ENCODE measurements around the gene BCR.

DNA sequence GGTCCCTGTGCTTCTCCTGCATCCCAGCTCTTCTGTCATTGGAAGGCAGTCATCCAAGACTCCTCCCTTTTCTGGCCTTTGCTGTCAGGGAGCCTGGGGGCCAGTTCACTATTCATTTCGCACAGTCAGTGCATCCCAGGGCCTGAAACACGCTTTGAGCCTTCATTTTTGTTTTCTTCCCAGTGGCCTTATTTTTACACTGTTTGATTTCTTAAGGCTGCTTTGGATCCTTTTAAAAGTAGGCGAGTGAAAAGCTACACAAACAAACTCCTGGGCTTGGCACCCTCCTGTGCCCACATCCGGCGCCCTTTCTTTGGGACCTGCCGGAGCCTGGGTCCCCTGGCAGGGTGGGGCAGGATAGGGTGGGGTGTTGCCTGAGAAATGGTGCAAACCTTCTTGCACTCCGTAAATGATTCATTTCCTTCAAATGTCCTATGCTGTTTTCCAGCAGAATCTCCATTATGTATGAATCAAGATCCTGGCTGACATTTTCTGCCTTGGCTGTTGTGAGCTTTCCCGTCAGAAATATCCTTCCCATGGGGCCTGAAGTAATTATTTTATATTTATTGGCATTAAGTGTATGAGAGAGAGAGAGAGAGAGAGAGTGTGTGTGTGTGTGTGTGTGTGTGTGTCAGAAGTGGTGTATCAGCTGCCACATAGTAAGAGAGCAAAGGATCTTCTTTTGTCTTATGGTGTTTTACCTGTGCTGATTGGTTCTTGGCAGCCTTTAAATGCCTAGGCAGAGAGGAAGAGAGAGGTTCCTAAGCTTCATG, 45.6 kb downstream of the BCR start:
- TF ChIP-seq POLR2A (IDR thresholded peaks at IDR 0.05) (no peak), EP300 (IDR thresholded peaks at IDR 0.05) (no peak)
- TF ChIP-seq, protein P1, sequence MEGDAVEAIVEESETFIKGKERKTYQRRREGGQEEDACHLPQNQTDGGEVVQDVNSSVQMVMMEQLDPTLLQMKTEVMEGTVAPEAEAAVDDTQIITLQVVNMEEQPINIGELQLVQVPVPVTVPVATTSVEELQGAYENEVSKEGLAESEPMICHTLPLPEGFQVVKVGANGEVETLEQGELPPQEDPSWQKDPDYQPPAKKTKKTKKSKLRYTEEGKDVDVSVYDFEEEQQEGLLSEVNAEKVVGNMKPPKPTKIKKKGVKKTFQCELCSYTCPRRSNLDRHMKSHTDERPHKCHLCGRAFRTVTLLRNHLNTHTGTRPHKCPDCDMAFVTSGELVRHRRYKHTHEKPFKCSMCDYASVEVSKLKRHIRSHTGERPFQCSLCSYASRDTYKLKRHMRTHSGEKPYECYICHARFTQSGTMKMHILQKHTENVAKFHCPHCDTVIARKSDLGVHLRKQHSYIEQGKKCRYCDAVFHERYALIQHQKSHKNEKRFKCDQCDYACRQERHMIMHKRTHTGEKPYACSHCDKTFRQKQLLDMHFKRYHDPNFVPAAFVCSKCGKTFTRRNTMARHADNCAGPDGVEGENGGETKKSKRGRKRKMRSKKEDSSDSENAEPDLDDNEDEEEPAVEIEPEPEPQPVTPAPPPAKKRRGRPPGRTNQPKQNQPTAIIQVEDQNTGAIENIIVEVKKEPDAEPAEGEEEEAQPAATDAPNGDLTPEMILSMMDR (IDR thresholded peaks at IDR 0.05) = no peak
